ENCODE results near the gene ADCY9.

GRCh38 chr16:3948378-3948995 is 167.8 kb downstream of the ADCY9 start:
- TF ChIP-seq POLR2A (IDR thresholded peaks at IDR 0.05; ENCODE audit: low read length) = no peak
- TF ChIP-seq GATA1 (IDR thresholded peaks at IDR 0.05; ENCODE audit: low read depth, low read length) = no peak

All from erythroblast (primary cell).